Parathyroid adenoma (tissue), 2 donors: Measurements from ENCODE around the gene DLG1.

ENCODE experiments used
- H2AFZ ChIP-seq: fragments of 300-600 bp; sonication (generic); one replicate; pipeline ENCODE4 v1.7.0; 2017; ENCODE audit warnings: antibody characterized with exemption, mild to moderate bottlenecking
- H3K27ac ChIP-seq: fragments of 300-600 bp; sonication (generic); one replicate; pipeline ENCODE4 v1.7.0; 2017
- H3K27me3 ChIP-seq: fragments of 300-600 bp; sonication (generic); one replicate; pipeline ENCODE4 v1.7.0; 2017; ENCODE audit warnings: low read length; ENCODE audit not compliant: control insufficient read depth, insufficient read depth
- H3K36me3 ChIP-seq: fragments of 300-600 bp; sonication (generic); one replicate; pipeline ENCODE4 v1.7.0; 2017; ENCODE audit warnings: low read length; ENCODE audit not compliant: control insufficient read depth, insufficient read depth
- H3K4me1 ChIP-seq: fragments of 300-600 bp; sonication (generic); one replicate; pipeline ENCODE4 v1.7.0; 2017; ENCODE audit warnings: control low read depth
- H3K4me2 ChIP-seq: fragments of 300-600 bp; sonication (generic); one replicate; pipeline ENCODE4 v1.7.0; 2017; ENCODE audit warnings: low read length
- H3K4me3 ChIP-seq: fragments of 300-600 bp; sonication (generic); one replicate; pipeline ENCODE4 v1.7.0; 2017; ENCODE audit warnings: low read depth, low read length
- H3K79me2 ChIP-seq: fragments of 300-600 bp; sonication (generic); one replicate; pipeline ENCODE4 v1.7.0; 2017; ENCODE audit warnings: control low read depth
- H3K9ac ChIP-seq: fragments of 300-600 bp; sonication (generic); one replicate; pipeline ENCODE4 v1.7.0; 2017; ENCODE audit warnings: mild to moderate bottlenecking
- H3K9me3 ChIP-seq: fragments of 300-600 bp; sonication (generic); one replicate; pipeline ENCODE4 v1.7.0; 2017; ENCODE audit warnings: low read length; ENCODE audit not compliant: control insufficient read depth
- TF ChIP-seq, protein P1 (sequence below): fragments of 300-600 bp; sonication (generic); IDR thresholded peaks from one replicate; pipeline ENCODE4 v1.7.0; 2017; ENCODE audit warnings: antibody characterized with exemption, mild to moderate bottlenecking
- donor health status: primary hyperparathyroidism.

Gene DLG1

DNA sequence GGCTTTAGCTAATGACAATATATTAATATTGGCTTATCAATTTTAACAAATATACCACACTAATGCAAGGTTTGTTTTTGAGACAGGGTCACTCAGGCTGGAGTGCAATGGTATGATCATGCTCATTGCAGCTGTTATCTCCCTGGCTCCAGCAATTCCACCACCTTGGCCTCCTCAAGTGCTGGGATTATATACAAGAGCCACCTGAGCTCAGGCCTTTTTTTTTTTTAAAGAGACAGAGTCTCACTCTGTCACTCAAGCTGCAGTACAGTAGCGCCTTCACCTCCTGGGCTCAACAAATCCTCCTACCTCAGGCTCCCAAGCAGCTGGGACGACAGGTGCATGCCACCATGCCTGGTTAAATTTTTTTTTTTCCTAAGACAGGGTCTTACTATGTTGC, 11.7 kb downstream of the DLG1 start:
- H3K27me3 ChIP-seq = no peaks in the 10 kb centered on the region
- no peak overlapping the region for H3K9ac ChIP-seq
- H3K9me3 ChIP-seq = no peaks in the 10 kb centered on the region
- TF ChIP-seq, protein P1, sequence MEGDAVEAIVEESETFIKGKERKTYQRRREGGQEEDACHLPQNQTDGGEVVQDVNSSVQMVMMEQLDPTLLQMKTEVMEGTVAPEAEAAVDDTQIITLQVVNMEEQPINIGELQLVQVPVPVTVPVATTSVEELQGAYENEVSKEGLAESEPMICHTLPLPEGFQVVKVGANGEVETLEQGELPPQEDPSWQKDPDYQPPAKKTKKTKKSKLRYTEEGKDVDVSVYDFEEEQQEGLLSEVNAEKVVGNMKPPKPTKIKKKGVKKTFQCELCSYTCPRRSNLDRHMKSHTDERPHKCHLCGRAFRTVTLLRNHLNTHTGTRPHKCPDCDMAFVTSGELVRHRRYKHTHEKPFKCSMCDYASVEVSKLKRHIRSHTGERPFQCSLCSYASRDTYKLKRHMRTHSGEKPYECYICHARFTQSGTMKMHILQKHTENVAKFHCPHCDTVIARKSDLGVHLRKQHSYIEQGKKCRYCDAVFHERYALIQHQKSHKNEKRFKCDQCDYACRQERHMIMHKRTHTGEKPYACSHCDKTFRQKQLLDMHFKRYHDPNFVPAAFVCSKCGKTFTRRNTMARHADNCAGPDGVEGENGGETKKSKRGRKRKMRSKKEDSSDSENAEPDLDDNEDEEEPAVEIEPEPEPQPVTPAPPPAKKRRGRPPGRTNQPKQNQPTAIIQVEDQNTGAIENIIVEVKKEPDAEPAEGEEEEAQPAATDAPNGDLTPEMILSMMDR = no peak
- H3K4me1 ChIP-seq = no peaks in the 10 kb centered on the region
- no peak overlapping the region for H3K4me2 ChIP-seq
- H3K4me3 ChIP-seq = no peak overlapping the region
- H3K27ac ChIP-seq = no peak overlapping the region
- H3K36me3 ChIP-seq = no peaks in the 10 kb centered on the region
- peaks cover 15% of the 10 kb centered on the region for H3K79me2 ChIP-seq
- H2AFZ ChIP-seq = no peak overlapping the region

DNA sequence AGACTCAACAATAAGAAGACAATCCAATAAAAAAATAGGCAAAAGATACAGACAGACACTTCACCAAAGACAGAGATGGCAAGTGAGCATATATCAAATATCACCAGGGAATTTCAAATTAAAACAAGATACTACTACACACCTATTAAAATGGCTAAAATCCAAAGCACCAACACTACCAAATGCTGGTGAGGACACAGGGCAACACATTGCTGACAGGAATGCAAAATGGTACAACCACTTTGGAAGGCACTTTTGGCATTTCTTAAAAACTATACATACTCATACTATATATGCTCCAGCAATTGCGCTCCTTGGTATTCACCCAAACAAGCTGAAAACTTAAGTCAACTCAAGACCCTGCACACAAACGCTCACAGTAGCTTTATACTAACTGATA, 12.9 kb downstream of the DLG1 start:
- no peak overlapping the region for H3K4me2 ChIP-seq
- H3K27ac ChIP-seq = no peak overlapping the region
- no peak overlapping the region for H2AFZ ChIP-seq
- no peak overlapping the region for H3K9ac ChIP-seq
- peaks cover 15% of the 10 kb centered on the region for H3K79me2 ChIP-seq
- no peaks in the 10 kb centered on the region for H3K36me3 ChIP-seq
- H3K9me3 ChIP-seq = no peaks in the 10 kb centered on the region
- H3K27me3 ChIP-seq = no peaks in the 10 kb centered on the region
- TF ChIP-seq, protein P1 = no peak
- no peaks in the 10 kb centered on the region for H3K4me1 ChIP-seq
- H3K4me3 ChIP-seq = no peak overlapping the region

DNA sequence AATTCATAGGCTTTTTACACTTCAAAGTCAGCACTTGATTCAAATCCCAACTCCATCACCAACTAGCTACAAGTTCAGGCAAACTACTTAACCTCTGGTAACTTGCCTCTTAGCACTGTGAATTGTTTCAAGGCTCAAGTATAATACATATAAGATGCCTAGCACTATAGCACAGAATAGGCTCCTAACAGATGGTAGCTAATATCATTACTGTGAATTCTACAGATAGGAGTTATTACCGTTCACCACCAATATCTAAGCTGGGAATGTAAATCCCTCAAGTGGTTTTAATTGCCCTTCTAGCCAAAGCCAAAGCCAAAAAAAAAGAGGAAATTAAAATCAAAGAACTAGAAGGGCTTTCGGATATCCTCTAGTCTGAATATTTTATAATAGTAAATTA, 15.4 kb downstream of the DLG1 start:
- TF ChIP-seq, protein P1 = no peak
- no peaks in the 10 kb centered on the region for H3K4me1 ChIP-seq
- H3K36me3 ChIP-seq = no peaks in the 10 kb centered on the region

DNA sequence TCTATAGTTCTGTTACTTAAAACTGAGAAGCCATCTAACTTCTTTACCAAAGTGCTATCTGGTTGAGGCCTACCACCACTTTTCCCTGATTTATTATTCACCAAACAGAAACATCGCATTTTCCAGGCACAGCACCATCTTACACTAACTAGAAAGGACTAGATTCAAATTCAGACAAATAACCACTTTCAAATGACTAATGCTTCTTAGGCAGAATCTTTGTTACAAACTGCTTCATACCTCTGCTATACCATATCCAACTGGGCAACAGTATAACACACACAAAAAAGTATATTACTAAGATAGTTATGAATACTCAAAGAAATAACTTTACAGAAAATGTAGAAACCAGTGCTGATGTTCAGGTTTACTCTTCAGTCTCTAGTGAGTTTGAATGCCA, 16.6 kb downstream of the DLG1 start:
- TF ChIP-seq, protein P1 = no peak
- no peak overlapping the region for H3K4me3 ChIP-seq
- H3K36me3 ChIP-seq = no peaks in the 10 kb centered on the region
- H3K27me3 ChIP-seq = no peaks in the 10 kb centered on the region
- no peak overlapping the region for H3K4me2 ChIP-seq
- no peak overlapping the region for H2AFZ ChIP-seq
- no peak overlapping the region for H3K27ac ChIP-seq
- no peak overlapping the region for H3K9ac ChIP-seq
- no peaks in the 10 kb centered on the region for H3K9me3 ChIP-seq
- peaks cover 21% of the 10 kb centered on the region for H3K79me2 ChIP-seq
- no peaks in the 10 kb centered on the region for H3K4me1 ChIP-seq

More for the DNA sequence above, 15.4 kb downstream of the DLG1 start:
- Histone ChIP-seq H3K9me3 (no peaks in the 10 kb centered on the region), H3K27ac (no peak overlapping the region), H3K4me3 (no peak overlapping the region), H3K9ac (no peak overlapping the region), H3K27me3 (no peaks in the 10 kb centered on the region), H3K4me2 (no peak overlapping the region), H3K79me2 (peaks cover 15% of the 10 kb centered on the region), H2AFZ (no peak overlapping the region)

DNA sequence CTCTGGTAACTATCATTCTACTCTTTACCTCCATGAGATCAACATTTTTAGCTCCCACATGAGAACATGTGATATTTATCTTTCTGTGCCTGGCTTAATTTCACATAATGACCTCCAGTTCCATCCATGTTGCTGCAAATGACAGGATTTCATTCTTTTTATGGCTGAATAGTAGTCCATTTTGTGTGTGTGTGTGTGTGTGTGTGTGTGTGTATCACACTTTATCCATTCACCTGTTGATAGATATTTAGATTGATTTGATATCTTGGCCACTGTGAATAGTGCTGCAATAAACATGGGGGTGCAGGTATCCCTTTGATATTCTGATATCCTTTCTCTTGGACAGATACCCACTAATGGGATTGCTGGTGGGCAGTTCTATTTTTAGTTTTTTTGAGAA, 18.3 kb downstream of the DLG1 start:
- H3K4me3 ChIP-seq = no peak overlapping the region
- H3K9ac ChIP-seq = no peak overlapping the region
- H2AFZ ChIP-seq = no peak overlapping the region
- H3K27ac ChIP-seq = no peak overlapping the region
- H3K27me3 ChIP-seq = no peaks in the 10 kb centered on the region
- no peak overlapping the region for H3K4me2 ChIP-seq
- no peaks in the 10 kb centered on the region for H3K4me1 ChIP-seq
- no peaks in the 10 kb centered on the region for H3K9me3 ChIP-seq
- no peaks in the 10 kb centered on the region for H3K36me3 ChIP-seq
- TF ChIP-seq, protein P1 = no peak
- H3K79me2 ChIP-seq = peaks cover 14% of the 10 kb centered on the region
